CD4-positive, alpha-beta T cell (primary cell): ENCODE measurements around the gene HNRNPA0. TPM values are rescaled to one million over a fixed set of nuclear protein-coding genes. Genes with fewer than 3 reads are reported as not detected.

ENCODE experiments used
- ATAC-seq: fragments of 200-7000 bp; cut with Tn5 transposase; one replicate; pipeline ENCODE4 v1.10.0; 2022; ENCODE audit warnings: mild to moderate bottlenecking; ENCODE audit not compliant: poor library complexity
- CTCF ChIA-PET: fragments of 350-600 bp; sonication (Branson Sonifier 250); formaldehyde crosslinking; loops from one replicate; lab custom pipeline; 2021; ENCODE audit warnings: antibody characterized with exemption, inconsistent platforms; lab: Charles Lee
- POLR2A ChIA-PET: fragments of 350-600 bp; sonication (Branson Sonifier 250); formaldehyde crosslinking; loops from one replicate; lab custom pipeline; 2021; ENCODE audit warnings: antibody characterized with exemption, inconsistent platforms; lab: Charles Lee
- DNase-seq, 14 experiments: peaks; one replicate each; pipeline ENCODE4 v3.0.0-alpha.2; 2013 to 2020; ENCODE audit warnings: mixed read lengths in 2 of 14
- H3K27ac ChIP-seq, 2 donors: one replicate each; pipeline versions ENCODE4 v1.5.1 to v1.7.0; 2013; ENCODE audit warnings: low read length in 2 of 2, low read depth in 1 of 2, mild to moderate bottlenecking in 1 of 2
- H3K27me3 ChIP-seq, 2 experiments: 1 replicate in 1 of 2; 2 replicates in 1 of 2; pipeline versions ENCODE4 v1.6.1 to v1.7.0; 2013; ENCODE audit warnings: low read length in 2 of 2, control low read depth in 1 of 2, mild to moderate bottlenecking in 1 of 2, moderate library complexity in 1 of 2; ENCODE audit not compliant: insufficient read depth in 2 of 2, control insufficient read depth in 1 of 2
- H3K36me3 ChIP-seq: one replicate; pipeline ENCODE4 v1.6.1; 2013; ENCODE audit warnings: low read length, control low read depth; ENCODE audit not compliant: insufficient read depth
- H3K4me1 ChIP-seq: one replicate; pipeline ENCODE4 v1.6.1; 2013; ENCODE audit warnings: low read length, control low read depth; ENCODE audit not compliant: insufficient read depth
- H3K4me3 ChIP-seq: one replicate; pipeline ENCODE4 v1.5.1; 2013; ENCODE audit warnings: mild to moderate bottlenecking, low read length, moderate library complexity
- H3K9me3 ChIP-seq, 2 experiments: 1 replicate in 1 of 2; 2 replicates in 1 of 2; pipeline versions ENCODE4 v1.6.1 to v1.7.0; 2013; ENCODE audit warnings: low read length in 2 of 2, mild to moderate bottlenecking in 2 of 2, control low read depth in 1 of 2, moderate library complexity in 1 of 2; ENCODE audit not compliant: control insufficient read depth in 1 of 2, insufficient read depth in 1 of 2
- H3K27ac Mint-ChIP-seq: one replicate; pipeline ENCODE4 v1.8.0; 2020; ENCODE audit warnings: mixed read lengths
- H3K27me3 Mint-ChIP-seq: one replicate; pipeline ENCODE4 v1.8.0; 2021; ENCODE audit warnings: mixed read lengths
- H3K36me3 Mint-ChIP-seq: one replicate; pipeline ENCODE4 v1.8.0; 2021; ENCODE audit warnings: low read depth, mixed read lengths
- H3K4me1 Mint-ChIP-seq: one replicate; pipeline ENCODE4 v1.8.0; 2021; ENCODE audit warnings: low read depth, mixed read lengths
- H3K4me3 Mint-ChIP-seq: one replicate; pipeline ENCODE4 v1.8.0; 2020; ENCODE audit warnings: mild to moderate bottlenecking, mixed read lengths
- H3K9me3 Mint-ChIP-seq: one replicate; pipeline ENCODE4 v1.8.0; 2020; ENCODE audit warnings: mixed read lengths
- CTCF ChIP-seq: fragments of 200-600 bp; IDR thresholded peaks from one replicate; pipeline ENCODE4 v1.8.0; 2022; ENCODE audit warnings: antibody characterized with exemption, mild to moderate bottlenecking
- intact Hi-C, 2 experiments: fragments of 100-400 bp; cut with DNase I in 1 of 2; cut with micrococcal nuclease in 1 of 2; formaldehyde crosslinking; loops; one replicate each; pipeline versions ENCODE4 v1.15.1 to v1.9.0; 2023 to 2025; cut with DNase I, micrococcal nuclease
- total RNA-seq, 174 experiments: library from RNA in 2 of 174; stranded (reverse) in 2 of 174; gene quantifications; one replicate each; pipeline ENCODE4 v1.2.3 and lab custom pipeline; 2021 to 2026

Gene HNRNPA0
- total RNA-seq, 2 experiments from 2014 or later: 52.7 to 53.2 TPM

- Mint-ChIP-seq H3K27me3 (no peaks in the 10 kb centered on the region), H3K36me3 (peaks cover 49% of the 10 kb centered on the region), H3K9me3 (no peaks in the 10 kb centered on the region), H3K4me1 (peaks cover 34% of the 10 kb centered on the region), H3K27ac (peak overlapping the region; percentile 100), H3K4me3 (peak overlapping the region; percentile 97)
- H3K27ac ChIP-seq: peak overlapping the region; percentile 100
- intact Hi-C loops: loop anchor here (2.0 to 10.0 kb wide), 6 partner anchors 132 to 820 kb away; partner anchors contain the start of genes BRD8 (in 1 of the 2), CDC23 (in 1 of the 2), CDC25C (in 1 of the 2) and FAM13B (in 1 of the 2)
- peak; percentile 18 for ATAC-seq
- H3K27me3 ChIP-seq: no peaks in the 10 kb centered on the region
- TF ChIP-seq CTCF: no peak
- H3K36me3 ChIP-seq: peaks cover 2% of the 10 kb centered on the region
- CTCF ChIA-PET: interaction anchor here (1.0 kb wide), 1 partner anchor 95 kb away, joined by 3 read pairs; no protein-coding TSS in a partner anchor
- H3K4me1 ChIP-seq: peaks cover 28% of the 10 kb centered on the region
- no peaks in the 10 kb centered on the region for H3K9me3 ChIP-seq
- peak overlapping the region; percentile 97 for H3K4me3 ChIP-seq
- DNase-seq: no peak
- POLR2A ChIA-PET: interaction anchor here (0.9 to 3.2 kb wide), 11 partner anchors 14 to 820 kb away, joined by 3 to 80 read pairs (median 18); partner anchors contain the start of genes CDC23, ETF1, HSPA9 and KLHL3
Measured at GRCh38 chr5:137754961-137755762, 999 bp upstream of the HNRNPA0 start.

- intact Hi-C loops: loop anchor here (2.0 to 10.0 kb wide), 6 partner anchors 17 to 821 kb away; partner anchors contain the start of genes BRD8 (in 1 of the 2), CDC23 (in 1 of the 2), CDC25C (in 1 of the 2) and FAM13B (in 1 of the 2)
- Mint-ChIP-seq H3K27me3 (no peaks in the 10 kb centered on the region), H3K9me3 (no peaks in the 10 kb centered on the region), H3K36me3 (peaks cover 50% of the 10 kb centered on the region), H3K27ac (peak overlapping the region; percentile 100), H3K4me3 (peak overlapping the region; percentile 97), H3K4me1 (peaks cover 37% of the 10 kb centered on the region)
- ATAC-seq: peak; percentile 14
- Histone ChIP-seq H3K4me3 (peak overlapping the region; percentile 97), H3K36me3 (peaks cover 2% of the 10 kb centered on the region), H3K4me1 (peaks cover 28% of the 10 kb centered on the region), H3K9me3 (no peaks in the 10 kb centered on the region), H3K27ac (peak overlapping the region; percentile 100), H3K27me3 (no peaks in the 10 kb centered on the region)
- peak in 2 of 14 experiments; percentile 9 to 27 for DNase-seq
- CTCF ChIA-PET: interaction anchor here (1.0 to 3.4 kb wide), 4 partner anchors 11 to 599 kb away, joined by 3 to 28 read pairs (median 14); partner anchors contain the start of gene KDM3B
- POLR2A ChIA-PET: interaction anchor here (0.8 to 3.2 kb wide), 28 partner anchors 10 to 1812 kb away, joined by 3 to 80 read pairs (median 4); partner anchors contain the start of genes BRD8, CDC23, EGR1 and FAM13B
- TF ChIP-seq CTCF: no peak
Measured at GRCh38 chr5:137753691-137754187, 424 bp downstream of the HNRNPA0 start.
